Ovary (tissue), 3 donors: ENCODE data around the gene ARHGAP1.

ENCODE experiments used
- CTCF ChIP-seq, 3 donors: fragments of 450-650 bp in 2 of 3; fragments of 200-600 bp in 1 of 3; IDR thresholded peaks; one replicate each; pipeline versions ENCODE4 v1.5.1 to v1.8.0; 2016 to 2022; ENCODE audit warnings: antibody characterized with exemption in 3 of 3, mild to moderate bottlenecking in 1 of 3
- POLR2A ChIP-seq: fragments of 450-650 bp; IDR thresholded peaks from one replicate; pipeline ENCODE4 v1.6.1; 2017; ENCODE audit warnings: antibody characterized with exemption, mild to moderate bottlenecking, moderate library complexity
- donor health status: DM: no; HTN: no; CAD: no.

- no peak for TF ChIP-seq CTCF (IDR thresholded peaks at IDR 0.05)
- TF ChIP-seq POLR2A = no peak
Observed at GRCh38 chr11:46721286-46721685, 20.9 kb upstream of the ARHGAP1 start.
